Kidney epithelial cell (primary cell): ENCODE results near the gene CWC27. TPM values are rescaled to one million over a fixed set of nuclear protein-coding genes. Genes with fewer than 3 reads are reported as not detected.

ENCODE experiments used
- DNase-seq: peaks from one replicate; pipeline ENCODE4 v3.0.0-alpha.2; 2010; ENCODE audit warnings: low read depth
- H3K27me3 ChIP-seq: 2 replicates; pipeline ENCODE4 v1.6.0; 2011; ENCODE audit warnings: low read length; ENCODE audit not compliant: control insufficient read depth, insufficient read depth
- H3K36me3 ChIP-seq: 2 replicates; pipeline ENCODE4 v1.5.1; 2011; ENCODE audit warnings: low read length; ENCODE audit not compliant: control insufficient read depth, insufficient read depth
- H3K4me3 ChIP-seq: 2 replicates; pipeline ENCODE4 v1.5.1; 2011; ENCODE audit warnings: low read depth, mild to moderate bottlenecking, control low read depth, low read length
- CTCF ChIP-seq: IDR thresholded peaks from 2 replicates; pipeline ENCODE4 v1.5.1; 2011; ENCODE audit warnings: mild to moderate bottlenecking, moderate library complexity, low read length, control low read depth, inconsistent platforms; ENCODE audit not compliant: insufficient read depth, poor library complexity, severe bottlenecking
- total RNA-seq: library from RNA; depleted of rRNA; stranded (reverse); fragments of >200 nt; gene quantifications from 2 replicates; pipeline ENCODE4 v1.2.3, GENCODE V29; 2015

Gene CWC27
- total RNA-seq, 1 donor from 2014 or later, result 23.6 TPM

GRCh38 chr5:64744914-64745313 lies 23.8 kb upstream of the CWC27 start:
- H3K27me3 ChIP-seq, result no peaks in the 10 kb centered on the region
- no peak for TF ChIP-seq CTCF
- H3K36me3 ChIP-seq, result no peaks in the 10 kb centered on the region
- H3K4me3 ChIP-seq, result no peak overlapping the region
- no peak for DNase-seq

- DNase-seq, result no peak
- no peak for TF ChIP-seq CTCF
- Histone ChIP-seq H3K36me3 (no peaks in the 10 kb centered on the region), H3K27me3 (no peaks in the 10 kb centered on the region), H3K4me3 (no peak overlapping the region)
These were observed 22.3 kb upstream of the CWC27 start for GRCh38 chr5:64746446-64746845.

GRCh38 chr5:64749385-64749784 lies 19.3 kb upstream of the CWC27 start:
- no peaks in the 10 kb centered on the region for H3K36me3 ChIP-seq
- TF ChIP-seq CTCF, result no peak

GRCh38 chr5:64754066-64754465 lies 14.7 kb upstream of the CWC27 start:
- no peaks in the 10 kb centered on the region for H3K27me3 ChIP-seq
- no peak for DNase-seq
- no peaks in the 10 kb centered on the region for H3K36me3 ChIP-seq
- no peak for TF ChIP-seq CTCF
- H3K4me3 ChIP-seq, result no peak overlapping the region

More at GRCh38 chr5:64749385-64749784, 19.3 kb upstream of the CWC27 start:
- no peak for DNase-seq
- Histone ChIP-seq H3K4me3 (no peak overlapping the region), H3K27me3 (no peaks in the 10 kb centered on the region)

GRCh38 chr5:64758901-64759300 lies 9.8 kb upstream of the CWC27 start:
- Histone ChIP-seq H3K27me3 (no peaks in the 10 kb centered on the region), H3K4me3 (no peak overlapping the region), H3K36me3 (no peaks in the 10 kb centered on the region)
- DNase-seq, result no peak
- no peak for TF ChIP-seq CTCF

- H3K4me3 ChIP-seq, result no peak overlapping the region
- no peak for DNase-seq
- H3K27me3 ChIP-seq, result no peaks in the 10 kb centered on the region
- no peak for TF ChIP-seq CTCF
- H3K36me3 ChIP-seq, result no peaks in the 10 kb centered on the region
These were observed 8.6 kb upstream of the CWC27 start for GRCh38 chr5:64759960-64760660.
